HG03342 (cell line): ENCODE results near the gene CNTN4.
"Not testable (repeated sequence)": the region's sequence is repeated elsewhere in the genome, so short reads cannot be mapped to it uniquely, and the experiment has no call there.

ENCODE experiments used
- ATAC-seq: cut with Tn5 transposase; IDR thresholded peaks from one replicate; pipeline ENCODE4 v1.9.1; 2021; ENCODE audit warnings: mild to moderate bottlenecking, moderate library complexity; ENCODE audit not compliant: unreplicated experiment

CNTN4 gene

DNA sequence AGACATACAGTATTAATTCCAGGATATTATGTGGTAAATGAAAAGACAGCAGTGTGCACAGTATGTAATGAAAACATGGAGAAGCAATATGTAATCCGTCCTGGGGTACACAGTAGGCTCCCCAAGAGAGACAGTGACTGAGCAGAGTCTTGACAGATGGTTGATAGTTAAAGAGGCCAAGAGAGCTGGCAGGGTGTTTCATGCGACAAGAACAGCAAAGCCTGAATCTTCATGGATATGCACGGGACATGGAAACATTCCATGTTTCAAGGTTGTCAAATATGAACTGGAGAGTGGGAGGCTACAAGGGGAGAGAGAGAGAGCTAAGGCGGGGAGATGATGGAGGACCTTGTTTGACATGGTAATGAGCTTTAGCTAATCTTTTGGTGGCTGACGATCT, 673.1 kb downstream of the CNTN4 start:
- no peak for ATAC-seq

DNA sequence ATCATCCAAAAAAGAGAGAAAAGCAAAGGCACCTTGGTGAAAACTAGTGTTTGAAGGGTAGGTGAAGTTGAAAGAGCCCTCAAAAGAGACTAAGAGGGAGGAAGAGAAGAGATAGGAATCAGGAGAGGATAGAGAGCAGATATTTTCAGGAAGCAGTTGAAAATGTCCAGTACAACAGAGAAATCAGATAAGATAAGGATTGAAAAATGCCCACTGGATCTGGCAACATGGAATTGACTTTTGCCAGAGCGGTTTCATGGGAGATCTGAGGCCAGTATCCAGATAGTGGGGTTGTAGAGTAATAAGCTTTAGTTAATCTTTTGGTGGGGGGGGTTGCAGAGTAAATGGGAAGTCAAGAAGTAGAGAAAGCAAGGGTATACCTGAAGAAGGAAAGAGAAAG, 674.1 kb downstream of the CNTN4 start:
- ATAC-seq, result no peak

DNA sequence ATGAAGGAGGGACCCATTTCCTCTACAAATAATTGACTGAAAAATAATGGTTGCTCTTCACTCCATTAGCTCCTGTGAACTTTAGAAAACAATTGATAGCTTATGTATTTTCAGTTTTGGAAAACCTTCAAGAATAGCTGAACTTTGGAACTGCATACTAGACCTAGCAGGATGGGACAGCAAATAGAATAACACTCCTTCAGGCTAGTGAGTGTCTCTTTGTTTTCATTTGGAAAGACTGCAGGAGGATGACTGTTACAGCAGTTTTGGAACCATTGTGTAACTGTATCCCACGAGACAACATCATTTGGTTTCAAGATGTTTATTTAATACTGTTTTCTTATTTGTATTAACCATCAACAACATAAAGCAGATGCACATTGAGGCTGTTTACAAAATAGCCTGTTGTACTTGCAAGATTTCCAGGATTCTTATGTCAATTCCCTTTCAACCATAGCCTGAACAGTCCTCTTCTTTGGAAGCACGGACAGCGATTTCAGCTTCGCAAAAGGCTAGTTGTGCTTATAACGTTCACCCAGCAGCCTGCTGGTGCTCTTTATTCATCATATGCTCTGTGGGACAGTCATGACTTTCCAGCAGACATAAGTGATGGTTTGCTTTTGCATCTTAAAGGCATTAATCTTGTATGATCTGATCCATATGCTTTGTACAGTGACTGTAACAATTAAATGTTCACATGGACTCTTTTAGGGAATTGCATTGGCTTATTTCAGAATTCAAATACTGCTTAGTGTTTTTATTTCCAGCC, 676.0 kb downstream of the CNTN4 start:
- no peak for ATAC-seq

DNA sequence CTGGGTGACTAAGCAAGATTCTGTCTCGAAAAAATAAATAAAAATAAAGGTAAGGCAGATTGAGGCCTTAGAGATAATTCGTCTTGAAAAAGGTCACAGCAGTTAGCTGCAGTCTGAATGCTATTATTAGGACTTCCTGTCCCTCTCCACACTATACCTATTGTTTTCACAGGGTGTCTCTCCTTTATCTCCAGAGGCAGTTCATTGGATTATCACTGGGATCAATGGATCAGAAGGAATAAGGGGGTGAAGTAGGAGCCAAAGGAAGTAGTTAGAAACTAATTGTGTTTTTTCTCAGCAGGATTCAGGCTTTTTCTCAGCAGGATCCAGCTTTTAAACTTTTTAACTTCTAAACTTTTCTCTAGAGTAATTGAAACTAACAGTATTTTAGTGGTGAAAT, 684.6 kb downstream of the CNTN4 start:
- ATAC-seq, result no peak

DNA sequence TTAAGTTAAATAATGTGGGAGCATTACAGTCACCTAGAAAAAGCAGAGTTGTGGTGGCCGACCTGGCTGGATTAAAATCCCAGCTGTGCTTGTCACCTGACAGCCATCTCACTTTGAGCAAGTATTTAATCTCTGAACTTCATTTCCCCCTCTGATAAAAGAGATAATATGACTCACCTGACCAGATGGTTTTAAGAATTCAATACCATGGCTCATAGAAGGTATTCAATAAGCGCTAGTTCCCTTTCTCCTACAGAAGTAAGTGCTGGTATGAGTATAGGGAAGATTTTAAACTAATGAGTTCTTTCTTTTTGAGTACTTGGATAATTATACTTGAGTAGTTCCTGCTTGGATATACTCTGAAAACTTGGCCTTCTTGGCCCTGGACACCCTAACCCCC, 686.0 kb downstream of the CNTN4 start:
- no peak for ATAC-seq

- no peak for ATAC-seq
Measured at GRCh38 chr3:2790266-2790815, 691.7 kb downstream of the CNTN4 start.

- no peak for ATAC-seq
Measured at GRCh38 chr3:2792432-2792831, 693.8 kb downstream of the CNTN4 start.

DNA sequence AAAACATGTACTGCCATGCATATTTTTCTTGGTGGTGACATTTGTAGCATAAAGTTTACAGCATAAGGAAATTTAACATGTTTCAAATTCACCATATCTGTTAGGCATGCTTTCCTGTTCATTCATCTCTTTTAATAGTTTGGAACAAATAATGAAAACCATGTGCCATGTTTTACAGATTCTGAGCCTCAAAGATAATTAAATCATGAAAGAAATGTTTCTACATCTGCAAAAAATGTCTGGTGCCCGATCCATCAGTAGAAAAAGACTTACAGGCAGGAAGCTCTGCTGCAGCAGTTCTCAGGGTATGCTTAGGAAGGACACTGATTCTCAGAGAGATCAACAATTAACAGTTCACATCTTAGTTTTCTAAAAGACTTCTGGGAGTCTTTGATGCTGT, 695.3 kb downstream of the CNTN4 start:
- no peak for ATAC-seq

DNA sequence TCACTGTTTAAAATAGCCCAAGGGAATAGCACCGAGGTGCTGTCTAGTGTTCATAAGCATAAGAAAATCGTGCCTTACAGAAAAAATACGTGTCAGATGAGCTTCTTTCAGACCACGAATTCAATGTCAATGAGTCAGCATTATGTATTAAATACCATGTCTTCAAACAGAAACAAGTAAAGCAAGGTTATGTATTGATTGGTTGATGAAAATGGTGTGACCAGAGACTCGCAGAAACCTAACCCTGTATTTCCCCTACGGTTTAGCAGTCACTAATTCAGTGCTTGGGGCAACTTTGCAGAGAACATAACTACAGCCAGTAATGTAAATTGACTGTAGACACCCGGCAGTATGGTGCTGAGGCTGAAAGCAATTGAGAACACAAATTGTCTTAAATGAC, 703.8 kb downstream of the CNTN4 start:
- no peak for ATAC-seq

DNA sequence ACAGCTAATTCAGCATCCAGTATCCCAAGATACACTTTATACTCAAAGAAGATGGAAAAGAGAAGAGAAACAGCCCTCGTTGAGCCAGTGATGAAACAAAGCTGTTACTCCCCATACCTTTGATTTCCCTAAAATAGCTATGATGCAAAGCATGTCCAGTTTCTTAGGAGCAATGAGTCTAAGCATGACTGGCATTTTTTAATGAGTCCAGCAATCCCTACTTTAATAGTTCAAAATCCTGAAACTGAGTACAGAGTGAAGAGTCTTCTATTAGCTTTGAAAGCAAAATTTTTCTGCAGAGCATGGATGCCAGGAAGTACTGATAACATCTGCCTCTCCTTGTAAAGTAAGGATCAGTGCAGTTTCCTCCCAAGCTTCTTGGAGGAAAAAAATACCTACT, 708.8 kb downstream of the CNTN4 start:
- no peak for ATAC-seq

GRCh38 chr3:2810723-2811122, 712.1 kb downstream of the CNTN4 start:
- ATAC-seq, result no peak

DNA sequence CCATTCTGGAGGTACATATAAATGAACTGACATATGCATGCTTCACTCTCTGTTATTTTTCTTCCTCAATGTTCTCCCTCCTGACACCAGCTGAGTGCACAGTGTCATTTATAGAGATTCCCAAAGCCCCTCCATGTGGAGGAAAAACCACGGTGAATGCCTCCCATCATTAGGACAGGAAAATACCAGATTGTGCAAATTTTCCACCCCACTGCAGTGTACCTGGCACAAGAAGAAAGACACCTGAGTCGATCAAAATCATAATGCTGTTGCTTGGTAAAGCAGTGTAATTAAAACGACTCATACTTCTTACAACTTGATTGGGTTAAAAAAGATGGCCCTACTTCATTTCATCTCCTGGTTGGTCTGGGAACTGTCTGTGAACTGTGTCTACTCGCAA, 720.9 kb downstream of the CNTN4 start:
- no peak for ATAC-seq

DNA sequence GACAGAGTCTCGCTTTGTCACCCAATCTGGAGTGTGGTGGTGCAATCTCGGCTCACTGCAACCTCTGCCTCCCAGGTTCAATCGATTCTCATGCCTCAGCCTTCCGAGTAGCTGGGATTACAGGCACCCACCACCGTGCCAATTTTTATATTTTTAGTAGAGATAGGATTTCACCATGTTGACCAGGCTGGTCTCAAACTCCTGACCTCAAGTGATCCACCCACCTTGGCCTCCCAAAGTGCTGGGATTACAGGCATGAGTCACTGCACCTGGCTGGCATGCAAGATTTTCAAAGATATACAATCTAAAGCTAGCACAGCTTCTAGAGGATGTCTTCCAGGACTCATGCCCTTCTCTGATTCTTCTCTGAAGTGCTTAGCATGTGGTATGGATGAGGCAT, 722.3 kb downstream of the CNTN4 start:
- not testable (repeated sequence) for ATAC-seq

- ATAC-seq, result no peak
Measured at GRCh38 chr3:2822611-2823010, 723.9 kb downstream of the CNTN4 start.

DNA sequence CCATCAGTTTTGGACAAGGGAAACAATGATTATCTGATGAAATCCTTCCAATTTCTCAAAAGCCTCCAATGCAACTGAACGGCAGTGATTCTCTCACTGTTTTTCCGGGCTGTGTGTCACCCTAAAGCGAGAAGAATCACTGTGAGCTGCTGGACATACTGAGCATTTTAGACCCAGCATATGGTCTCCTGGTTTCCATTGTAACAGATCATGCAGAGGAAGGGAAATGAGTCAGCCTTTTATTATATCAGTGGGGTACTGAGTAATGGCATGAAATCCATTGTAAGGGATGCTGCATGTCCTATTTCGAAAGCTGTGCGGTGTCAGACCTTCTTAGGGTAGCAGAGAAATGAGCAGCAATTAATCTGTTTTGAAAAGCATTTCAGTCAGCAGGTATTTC, 724.4 kb downstream of the CNTN4 start:
- no peak for ATAC-seq

DNA sequence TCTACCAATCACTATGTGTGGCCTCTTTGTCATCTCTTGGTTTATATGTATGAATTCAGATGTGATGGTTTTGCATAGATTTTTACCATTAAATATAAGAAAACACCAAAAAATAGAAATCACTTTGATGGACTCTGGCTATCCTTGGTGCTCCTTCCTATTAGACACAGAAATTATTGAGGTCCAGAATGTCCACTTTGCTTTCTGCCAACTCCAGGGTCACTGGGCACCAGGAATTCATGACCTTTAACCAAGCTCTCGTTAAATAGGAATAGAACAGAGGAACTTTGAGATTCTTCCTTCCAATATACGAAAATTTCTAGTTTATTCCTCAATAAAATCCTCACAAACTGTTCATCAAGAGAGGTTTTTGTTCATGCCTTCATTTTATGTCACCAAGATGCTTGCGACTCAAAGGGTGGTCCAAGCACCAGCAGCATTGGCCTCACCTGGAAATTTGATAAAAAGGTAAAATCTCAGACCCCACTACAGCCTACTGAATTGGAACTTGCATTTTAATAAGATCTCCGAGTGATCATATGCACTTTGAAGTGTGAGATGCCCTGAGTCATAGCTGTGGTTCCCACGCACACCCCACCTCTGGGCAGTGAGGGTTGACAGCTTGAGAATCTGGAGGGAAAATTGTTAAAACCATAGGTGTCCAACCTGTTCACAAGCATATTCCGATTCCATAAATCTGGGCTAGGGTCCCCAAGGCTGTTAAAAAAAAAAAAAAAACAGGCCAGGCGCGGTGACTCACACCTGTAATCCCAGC, 725.0 kb downstream of the CNTN4 start:
- no peak for ATAC-seq

- no peak for ATAC-seq
Measured at GRCh38 chr3:2826036-2826435, 727.4 kb downstream of the CNTN4 start.

- ATAC-seq, result no peak
Measured at GRCh38 chr3:2826453-2826852, 727.8 kb downstream of the CNTN4 start.

GRCh38 chr3:2837239-2837638, 738.6 kb downstream of the CNTN4 start:
- no peak for ATAC-seq

- ATAC-seq, result no peak
Measured at GRCh38 chr3:2837910-2838309, 739.2 kb downstream of the CNTN4 start.

GRCh38 chr3:2838546-2839157, 740.0 kb downstream of the CNTN4 start:
- no peak for ATAC-seq

- no peak for ATAC-seq
Measured at GRCh38 chr3:2839876-2840275, 741.2 kb downstream of the CNTN4 start.
